ENCODE data around the gene CFAP57. TPM values are rescaled to one million over a fixed set of nuclear protein-coding genes. Genes with fewer than 3 reads are reported as not detected.
"Not testable (repeated sequence)": the region's sequence is repeated elsewhere in the genome, so short reads cannot be mapped to it uniquely, and the experiment has no call there.

CFAP57 gene
- total RNA-seq, 4 donors from 2014 or later = not detected

- Histone ChIP-seq H3K27ac (no peak overlapping the region), H3K4me3 (no peak overlapping the region), H3K27me3 (no peaks in the 10 kb centered on the region), H3K36me3 (no peaks in the 10 kb centered on the region), H3K9me3 (no peaks in the 10 kb centered on the region), H3K4me1 (peaks cover 0 to 12% (median 5%) of the 10 kb centered on the region in 4 donors)
- WGBS, 2 donors (ENCODE audit: low coverage in 1 of 2) = 25 to 26% methylated on average over 8 to 10 of the region's 10 CpGs
- DNase-seq = no peak
- in situ Hi-C loops (cut with MboI; ENCODE audit: low pct_ligation_motif_present in 1 of 4, low pct_unique_long_range_greater_than_20kb in 1 of 4, low sequenced_read_pairs in 3 of 4) = no loop called here
- TF ChIP-seq CTCF (IDR thresholded peaks at IDR 0.05) (no peak), POLR2AphosphoS5 (IDR thresholded peaks at IDR 0.05) (peak in 1 of 3 donors; percentile 15)
- intact Hi-C loops (cut with DNase I; ENCODE audit: low total_unique reads) = no loop called here
Measured at GRCh38 chr1:43206600-43207228, 34.6 kb downstream of the CFAP57 start.

GRCh38 chr1:43207229-43207853, 35.2 kb downstream of the CFAP57 start:
- TF ChIP-seq CTCF (IDR thresholded peaks at IDR 0.05) = no peak
- no peak for TF ChIP-seq EP300 (IDR thresholded peaks at IDR 0.05; ENCODE audit: low read depth)
- TF ChIP-seq POLR2A (IDR thresholded peaks at IDR 0.05) = no peak
- TF ChIP-seq POLR2AphosphoS5 (IDR thresholded peaks at IDR 0.05) = no peak
- no peaks in the 10 kb centered on the region for H3K36me3 ChIP-seq
- intact Hi-C loops (cut with DNase I; ENCODE audit: low total_unique reads) = no loop called here
- in situ Hi-C loops (cut with MboI; ENCODE audit: low pct_ligation_motif_present in 1 of 4, low pct_unique_long_range_greater_than_20kb in 1 of 4, low sequenced_read_pairs in 3 of 4) = no loop called here
- no peak overlapping the region for H3K27ac ChIP-seq
- DNase-seq = no peak
- WGBS, 2 donors (ENCODE audit: low coverage in 1 of 2) = 92% methylated on average over 8 to 12 of the region's 12 CpGs
- no peak overlapping the region for H3K4me3 ChIP-seq
- H3K27me3 ChIP-seq = no peaks in the 10 kb centered on the region
- H3K9me3 ChIP-seq = no peaks in the 10 kb centered on the region
- peaks cover 0 to 12% (median 5%) of the 10 kb centered on the region in 4 donors for H3K4me1 ChIP-seq

- H3K4me3 ChIP-seq; intact Hi-C loops (cut with DNase I; ENCODE audit: low total_unique reads); H3K36me3 ChIP-seq; H3K9me3 ChIP-seq; in situ Hi-C loops (cut with MboI; ENCODE audit: low pct_ligation_motif_present in 1 of 4, low pct_unique_long_range_greater_than_20kb in 1 of 4, low sequenced_read_pairs in 3 of 4); DNase-seq; H3K27me3 ChIP-seq; H3K27ac ChIP-seq: not testable (repeated sequence)
- WGBS, 2 donors (ENCODE audit: low coverage in 1 of 2) = 92 to 97% methylated on average over 7 to 8 of the region's 8 CpGs
- peaks cover 0 to 12% (median 5%) of the 10 kb centered on the region in 4 donors for H3K4me1 ChIP-seq
Measured at GRCh38 chr1:43208277-43208676, 36.1 kb downstream of the CFAP57 start.

- Histone ChIP-seq H3K27ac (no peak overlapping the region), H3K27me3 (no peaks in the 10 kb centered on the region), H3K9me3 (no peaks in the 10 kb centered on the region), H3K4me1 (no peaks in the 10 kb centered on the region), H3K4me3 (no peak overlapping the region), H3K36me3 (no peaks in the 10 kb centered on the region)
- TF ChIP-seq POLR2AphosphoS5 (IDR thresholded peaks at IDR 0.05) (no peak), POLR2A (IDR thresholded peaks at IDR 0.05) (no peak), EP300 (IDR thresholded peaks at IDR 0.05; ENCODE audit: low read depth) (no peak), CTCF (IDR thresholded peaks at IDR 0.05) (no peak)
- intact Hi-C loops (cut with DNase I; ENCODE audit: low total_unique reads) = no loop called here
- DNase-seq = no peak
- in situ Hi-C loops (cut with MboI; ENCODE audit: low pct_ligation_motif_present in 1 of 4, low pct_unique_long_range_greater_than_20kb in 1 of 4, low sequenced_read_pairs in 3 of 4) = no loop called here
- WGBS, 2 donors (ENCODE audit: low coverage in 1 of 2) = 47 to 80% methylated on average over 3 to 7 of the region's 7 CpGs
Measured at GRCh38 chr1:43214501-43215444, 42.6 kb downstream of the CFAP57 start.

Data from transverse colon (tissue), 4 donors.